NT2/D1 (cell line): ENCODE results near the gene PSIP1.

Experiments
- DNase-seq: peaks from one replicate; pipeline ENCODE4 v3.0.0-alpha.2; 2011; ENCODE audit warnings: low read depth, low spot score
- H3K27me3 ChIP-seq: 2 replicates; pipeline ENCODE4 v1.6.0; 2011; ENCODE audit warnings: mild to moderate bottlenecking; ENCODE audit not compliant: insufficient read length, insufficient read depth
- H3K36me3 ChIP-seq: 2 replicates; pipeline ENCODE4 v1.6.1; 2011; ENCODE audit warnings: mild to moderate bottlenecking, low read length, mixed read lengths; ENCODE audit not compliant: insufficient read depth, insufficient read length
- H3K4me1 ChIP-seq: 2 replicates; pipeline ENCODE4 v1.5.1; 2011; ENCODE audit not compliant: insufficient read depth, insufficient read length
- H3K4me3 ChIP-seq: 2 replicates; pipeline ENCODE4 v1.5.1; 2011; ENCODE audit warnings: low read depth; ENCODE audit not compliant: insufficient read length
- H3K9ac ChIP-seq: 2 replicates; pipeline ENCODE4 v1.6.0; 2011; ENCODE audit warnings: low read depth; ENCODE audit not compliant: insufficient read length
- H3K9me3 ChIP-seq: 2 replicates; pipeline ENCODE4 v1.5.1; 2011; ENCODE audit warnings: mild to moderate bottlenecking, low read length; ENCODE audit not compliant: insufficient read depth
- SUZ12 ChIP-seq: IDR thresholded peaks from 2 replicates; pipeline ENCODE4 v1.6.1; 2011; ENCODE audit not compliant: insufficient read length, insufficient read depth; ENCODE audit errors: extremely low read depth
- YY1 ChIP-seq: IDR thresholded peaks from 2 replicates; pipeline ENCODE4 v1.6.1; 2011; ENCODE audit not compliant: insufficient read length, insufficient read depth
- ZNF274 ChIP-seq: IDR thresholded peaks from 2 replicates; pipeline ENCODE4 v1.6.1; 2011; ENCODE audit warnings: mild to moderate bottlenecking, low read depth, low read length

Gene PSIP1

GRCh38 chr9:15501179-15501578 lies 9.6 kb downstream of the PSIP1 start:
- H3K36me3 ChIP-seq, result peaks cover 47% of the 10 kb centered on the region
- H3K9ac ChIP-seq, result no peak overlapping the region
- H3K4me1 ChIP-seq, result no peaks in the 10 kb centered on the region
- no peak for DNase-seq
- H3K9me3 ChIP-seq, result no peaks in the 10 kb centered on the region
- no peak overlapping the region for H3K4me3 ChIP-seq
- TF ChIP-seq ZNF274 (no peak), YY1 (no peak), SUZ12 (no peak)
- no peaks in the 10 kb centered on the region for H3K27me3 ChIP-seq

GRCh38 chr9:15499139-15499538 lies 11.6 kb downstream of the PSIP1 start:
- DNase-seq, result no peak
- H3K36me3 ChIP-seq, result peaks cover 38% of the 10 kb centered on the region
- peaks cover 15% of the 10 kb centered on the region; the same call in 1 of the 2 replicates for H3K9me3 ChIP-seq
- TF ChIP-seq YY1, result no peak
- TF ChIP-seq SUZ12, result no peak
- no peak for TF ChIP-seq ZNF274
- H3K4me1 ChIP-seq, result no peaks in the 10 kb centered on the region
- no peak overlapping the region for H3K9ac ChIP-seq
- H3K27me3 ChIP-seq, result no peaks in the 10 kb centered on the region
- no peak overlapping the region for H3K4me3 ChIP-seq

GRCh38 chr9:15498246-15498995 lies 12.3 kb downstream of the PSIP1 start:
- H3K4me1 ChIP-seq, result no peaks in the 10 kb centered on the region
- no peak for DNase-seq
- H3K4me3 ChIP-seq, result no peak overlapping the region
- H3K27me3 ChIP-seq, result no peaks in the 10 kb centered on the region
- peaks cover 22% of the 10 kb centered on the region; the same call in 1 of the 2 replicates for H3K9me3 ChIP-seq
- TF ChIP-seq SUZ12, result no peak
- TF ChIP-seq YY1, result no peak
- TF ChIP-seq ZNF274, result no peak
- H3K9ac ChIP-seq, result no peak overlapping the region
- H3K36me3 ChIP-seq, result peaks cover 36% of the 10 kb centered on the region

GRCh38 chr9:15492485-15493150 lies 18.2 kb downstream of the PSIP1 start:
- H3K27me3 ChIP-seq, result no peaks in the 10 kb centered on the region
- H3K36me3 ChIP-seq, result peaks cover 44% of the 10 kb centered on the region
- no peak overlapping the region for H3K9ac ChIP-seq
- DNase-seq, result no peak
- TF ChIP-seq ZNF274 (no peak), SUZ12 (no peak), YY1 (no peak)
- no peaks in the 10 kb centered on the region for H3K4me1 ChIP-seq
- H3K4me3 ChIP-seq, result no peak overlapping the region
- peaks cover 41% of the 10 kb centered on the region for H3K9me3 ChIP-seq

GRCh38 chr9:15491950-15492349 lies 18.8 kb downstream of the PSIP1 start:
- Histone ChIP-seq H3K9ac (no peak overlapping the region), H3K36me3 (peaks cover 51% of the 10 kb centered on the region), H3K9me3 (peaks cover 41% of the 10 kb centered on the region), H3K4me3 (no peak overlapping the region), H3K27me3 (no peaks in the 10 kb centered on the region), H3K4me1 (no peaks in the 10 kb centered on the region)
- no peak for DNase-seq
- TF ChIP-seq YY1 (no peak), ZNF274 (no peak), SUZ12 (no peak)

GRCh38 chr9:15485836-15486666 lies 24.7 kb downstream of the PSIP1 start:
- Histone ChIP-seq H3K4me1 (no peaks in the 10 kb centered on the region), H3K36me3 (peaks cover 59% of the 10 kb centered on the region)

GRCh38 chr9:15484802-15485201 lies 26.0 kb downstream of the PSIP1 start:
- Histone ChIP-seq H3K9ac (no peak overlapping the region), H3K9me3 (no peaks in the 10 kb centered on the region), H3K4me3 (no peak overlapping the region), H3K4me1 (no peaks in the 10 kb centered on the region), H3K27me3 (no peaks in the 10 kb centered on the region), H3K36me3 (peaks cover 65% of the 10 kb centered on the region)
- no peak for DNase-seq
- no peak for TF ChIP-seq ZNF274
- TF ChIP-seq SUZ12, result no peak
- no peak for TF ChIP-seq YY1

More at GRCh38 chr9:15485836-15486666, 24.7 kb downstream of the PSIP1 start:
- H3K9me3 ChIP-seq, result no peaks in the 10 kb centered on the region
- TF ChIP-seq YY1, result no peak
- no peak for TF ChIP-seq ZNF274
- no peak for TF ChIP-seq SUZ12
- H3K9ac ChIP-seq, result no peak overlapping the region
- no peaks in the 10 kb centered on the region for H3K27me3 ChIP-seq
- DNase-seq, result no peak
- H3K4me3 ChIP-seq, result no peak overlapping the region
